HG02970 (cell line): Measurements from ENCODE around the gene LMOD1.
A peak's percentile ranks its signal among the peaks of the same experiment; 100 is the strongest.
"Not testable (repeated sequence)": the region's sequence is repeated elsewhere in the genome, so short reads cannot be mapped to it uniquely, and the experiment has no call there.

Experiments
- ATAC-seq: cut with Tn5 transposase; IDR thresholded peaks from one replicate; pipeline ENCODE4 v1.9.1; 2021; ENCODE audit warnings: mild to moderate bottlenecking, moderate library complexity, moderate number of reproducible peaks; ENCODE audit not compliant: unreplicated experiment, low FRiP score

Gene LMOD1

DNA sequence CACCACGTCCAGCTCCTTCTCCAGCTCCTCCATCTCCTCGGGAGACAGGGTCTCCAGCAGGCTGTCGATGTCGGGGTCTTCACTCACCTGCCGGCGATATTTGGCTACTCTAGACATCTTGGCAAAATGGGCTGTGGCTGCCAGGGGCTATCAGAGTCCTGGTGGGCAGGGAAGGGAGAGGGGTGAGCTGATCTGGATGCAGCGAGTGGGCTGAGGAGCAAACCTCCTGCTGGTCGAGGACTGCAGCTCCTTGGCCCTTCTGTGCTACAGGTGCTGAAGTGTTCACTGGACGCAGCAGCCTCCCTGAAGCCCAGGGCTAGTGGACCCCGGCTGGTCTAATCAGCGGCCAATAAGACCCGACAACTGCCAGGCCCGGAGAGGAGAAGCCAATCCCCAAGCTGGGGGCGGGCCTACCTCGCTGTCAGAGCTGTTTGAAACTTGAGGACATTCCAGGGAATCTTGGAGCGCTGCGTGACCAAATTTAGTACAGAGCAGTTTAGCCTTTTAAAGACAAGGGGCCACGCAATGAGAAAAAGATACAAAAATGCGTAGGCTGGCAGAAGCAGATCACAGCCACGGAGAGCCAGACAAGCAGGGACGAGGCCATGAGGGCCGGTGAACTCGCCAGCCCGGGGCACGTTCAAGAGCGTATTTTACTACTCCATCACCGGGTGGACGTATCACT lies at the start of gene LMOD1:
Gene LMOD1, minus strand, starts transcription at position 325 of the 685 bp plus-strand sequence. Its CDS starts 208 bp downstream, at position 117.
- no peak for ATAC-seq

- ATAC-seq = no peak
Observed at GRCh38 chr1:201990427-201990826, 44.1 kb upstream of the LMOD1 start.

DNA sequence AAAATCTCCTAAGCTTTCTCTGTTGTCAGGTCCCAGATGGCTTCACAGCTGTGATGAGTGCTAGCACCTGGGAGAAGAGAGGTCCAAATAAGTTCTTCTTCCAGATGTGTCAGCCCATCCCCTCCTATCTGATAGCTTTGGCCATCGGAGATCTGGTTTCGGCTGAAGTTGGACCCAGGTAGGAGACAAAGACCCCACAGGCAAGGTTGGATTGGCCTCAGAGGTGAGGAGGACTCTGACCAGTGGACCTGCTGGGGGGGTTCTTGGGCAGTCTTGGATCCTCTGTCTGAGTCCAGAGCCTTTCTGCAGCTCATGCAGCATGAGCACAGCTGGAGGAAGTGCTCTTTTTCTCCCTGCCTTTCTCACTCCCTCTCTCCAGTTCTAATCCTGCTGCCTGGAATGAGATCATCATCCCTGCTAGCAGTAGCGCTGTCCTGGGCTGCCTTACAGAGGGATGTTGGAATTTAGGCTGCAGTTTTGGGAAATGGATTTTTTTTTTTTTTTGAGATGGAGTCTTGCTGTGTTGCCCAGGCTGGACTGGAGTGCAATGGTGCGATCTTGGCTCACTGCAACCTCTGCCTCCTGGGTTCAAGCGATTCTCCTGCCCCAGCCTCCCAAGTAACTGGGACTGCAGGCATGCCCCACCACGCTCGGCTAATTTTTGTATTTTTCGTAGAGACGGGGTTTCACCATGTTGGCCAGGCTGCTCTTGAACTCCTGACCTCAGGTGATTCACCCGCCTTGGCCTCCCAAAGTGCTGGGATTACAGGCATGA lies 43.2 kb upstream of the LMOD1 start:
- ATAC-seq = no peak

- ATAC-seq = no peak
Observed at GRCh38 chr1:201988601-201989000, 42.3 kb upstream of the LMOD1 start.

- ATAC-seq = no peak
Observed at GRCh38 chr1:201985355-201985754, 39.0 kb upstream of the LMOD1 start.

GRCh38 chr1:201984446-201984845 lies 38.1 kb upstream of the LMOD1 start:
- no peak for ATAC-seq

DNA sequence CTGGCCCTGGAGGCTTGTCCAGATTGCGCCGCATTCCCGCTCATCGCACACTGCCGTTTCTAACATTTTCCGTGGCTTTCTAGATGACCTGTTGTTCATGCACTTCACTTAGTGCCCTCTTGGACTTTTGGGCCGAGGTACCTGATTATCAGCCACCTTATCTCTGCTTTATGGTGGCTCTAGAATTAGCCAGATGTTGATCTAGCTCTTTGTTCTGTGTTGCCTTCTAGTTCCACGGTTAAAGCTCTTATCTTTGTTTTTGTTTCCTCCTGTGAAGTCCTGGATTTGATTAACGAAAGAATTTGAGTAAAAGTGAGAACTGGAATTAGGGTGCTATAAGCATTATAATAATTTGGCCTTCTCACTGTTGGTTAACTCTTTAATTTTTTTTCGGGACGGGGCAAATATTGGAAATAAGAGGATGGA lies 37.0 kb upstream of the LMOD1 start:
- ATAC-seq = no peak

- peak; percentile 89 for ATAC-seq
Observed at GRCh38 chr1:201982623-201983379, 36.5 kb upstream of the LMOD1 start, which contains the start of gene RNPEP. Gene RNPEP (plus strand): TSS chr1:201982648. CDS start chr1:201982667, 19 bp downstream.

DNA sequence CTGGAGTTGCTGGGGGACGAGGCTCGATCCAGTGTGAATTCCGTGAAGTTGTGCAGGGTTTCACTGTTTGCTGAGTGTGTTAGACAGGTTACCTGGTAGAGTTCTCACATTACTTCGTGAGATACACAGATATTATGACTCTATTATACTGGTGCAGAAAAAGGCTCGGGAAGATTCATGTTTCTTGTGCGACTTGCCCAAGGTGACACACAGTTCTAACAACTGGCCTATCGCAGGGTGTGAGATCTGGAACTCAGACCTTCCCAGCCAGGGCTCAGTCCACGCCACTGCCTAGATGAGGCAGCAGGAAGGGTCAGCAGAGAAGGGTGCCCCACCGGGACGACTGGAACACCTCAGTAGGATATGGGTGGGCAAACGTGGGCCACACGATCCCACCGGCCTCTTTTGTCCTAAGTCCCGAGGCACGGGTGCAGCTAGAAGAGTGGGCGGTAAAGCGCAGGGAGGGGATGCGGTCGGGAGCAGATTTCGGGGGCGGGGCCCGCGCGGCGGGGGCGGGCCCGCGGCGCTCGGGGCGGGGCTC lies 35.8 kb upstream of the LMOD1 start:
- peak; percentile 8 for ATAC-seq

GRCh38 chr1:201970334-201971159 lies 24.2 kb upstream of the LMOD1 start:
- no peak for ATAC-seq

GRCh38 chr1:201968202-201968925 lies 22.0 kb upstream of the LMOD1 start:
- ATAC-seq = no peak

- ATAC-seq = no peak
Observed at GRCh38 chr1:201966171-201966570, 19.8 kb upstream of the LMOD1 start.

GRCh38 chr1:201964261-201964660 lies 17.9 kb upstream of the LMOD1 start:
- ATAC-seq = no peak

- ATAC-seq = not testable (repeated sequence)
Observed at GRCh38 chr1:201962382-201962781, 16.0 kb upstream of the LMOD1 start.

DNA sequence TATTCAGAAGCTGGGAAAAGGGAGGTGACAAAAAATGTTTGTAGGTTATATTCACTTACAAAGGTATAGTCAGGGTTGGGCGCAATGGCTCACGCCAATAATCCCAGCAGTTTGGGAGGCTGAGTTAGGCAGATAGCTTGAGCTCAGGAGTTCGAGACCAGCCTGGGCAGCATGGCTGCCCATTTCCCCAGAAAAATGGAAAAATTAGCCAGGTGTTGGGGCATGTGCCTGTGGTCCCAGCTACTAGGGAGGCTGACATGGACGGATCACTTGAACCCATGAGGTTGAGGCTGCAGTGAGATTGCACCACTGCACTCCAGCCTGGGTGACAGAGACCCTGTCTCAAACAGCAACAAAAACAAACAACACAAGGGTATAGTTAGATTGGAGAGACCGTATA lies 12.0 kb upstream of the LMOD1 start:
- no peak for ATAC-seq

DNA sequence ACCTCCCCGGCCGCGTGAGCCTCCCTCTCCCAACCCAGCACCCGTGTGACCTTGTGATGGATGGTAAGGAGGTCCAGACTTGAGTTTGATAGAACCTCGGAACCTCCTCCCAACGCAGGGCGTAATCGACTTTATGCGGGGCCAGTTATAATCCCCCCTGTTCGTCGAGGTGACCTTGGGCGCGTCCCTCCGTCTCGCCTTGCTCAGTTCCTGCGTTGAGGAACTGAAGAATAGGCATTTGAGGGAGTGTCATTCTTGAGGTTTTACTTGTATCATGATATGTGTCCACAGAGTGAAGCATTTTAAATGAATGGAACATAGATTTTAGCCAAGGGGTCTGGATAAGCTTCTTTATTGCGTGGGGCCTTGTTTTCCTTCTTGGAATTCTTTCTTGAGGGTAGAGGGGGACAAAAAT lies 9.4 kb upstream of the LMOD1 start:
- ATAC-seq = peak; percentile 37

DNA sequence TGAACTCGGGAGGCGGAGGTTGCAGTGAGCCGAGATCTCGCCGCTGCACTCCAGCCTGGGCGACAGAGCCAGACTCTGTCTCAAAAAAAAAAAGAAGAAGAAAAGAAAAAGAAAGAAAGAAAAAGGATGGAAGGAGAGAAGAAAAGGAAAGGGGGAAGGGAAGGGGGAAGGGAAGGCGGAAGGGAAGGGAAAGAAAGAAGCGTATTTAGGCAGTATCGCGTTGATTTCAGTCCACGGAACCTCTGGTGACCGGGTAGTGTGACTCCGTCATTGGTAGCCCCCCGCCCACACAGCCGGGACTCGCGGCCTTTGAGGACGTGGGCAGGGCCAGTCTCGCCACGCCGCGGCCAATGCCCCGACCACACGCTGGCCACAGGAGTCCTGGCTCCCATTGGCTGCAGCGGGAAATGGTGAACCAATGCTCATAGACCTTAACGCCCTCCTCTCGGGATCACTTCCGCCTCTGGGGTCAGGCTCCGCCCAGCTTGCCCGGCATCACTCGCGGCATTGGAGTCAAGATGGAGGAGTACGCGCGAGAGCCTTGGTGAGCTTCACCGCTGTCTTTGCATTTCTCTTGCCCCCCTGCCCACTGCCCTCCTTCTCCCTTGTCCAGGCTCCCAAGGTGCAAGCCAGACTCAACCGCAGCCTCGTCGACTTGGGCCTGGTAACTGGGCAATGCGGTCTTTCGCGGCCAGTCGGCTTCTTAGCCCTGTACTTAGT lies 8.8 kb upstream of the LMOD1 start, which contains the start of gene TIMM17A:
Gene TIMM17A, plus strand, starts transcription at position 495 of the 720 bp plus-strand sequence. Its CDS starts 24 bp downstream, at position 519.
- peak; percentile 96 for ATAC-seq

GRCh38 chr1:201954263-201955008 lies 8.1 kb upstream of the LMOD1 start:
- ATAC-seq = no peak
